NCI-H2196 treated with DMSO at 0.1 percent for 48 hours (cell line): ENCODE measurements around the gene NTRK2.

Source experiments
- DNase-seq: peaks from one replicate; lab custom pipeline; 2025; ENCODE audit not compliant: unreplicated experiment; lab: John Stamatoyannopoulos, UW

Gene NTRK2

GRCh38 chr9:84846906-84847305, 177.4 kb downstream of the NTRK2 start:
- no peak for DNase-seq

- no peak for DNase-seq
These were observed 179.5 kb downstream of the NTRK2 start for GRCh38 chr9:84849049-84849448.

GRCh38 chr9:84850830-84851392, 181.4 kb downstream of the NTRK2 start:
- DNase-seq: no peak

- no peak for DNase-seq
These were observed 182.5 kb downstream of the NTRK2 start for GRCh38 chr9:84851935-84852585.

GRCh38 chr9:84852617-84853301, 183.2 kb downstream of the NTRK2 start:
- DNase-seq: no peak

- DNase-seq: no peak
These were observed 186.7 kb downstream of the NTRK2 start for GRCh38 chr9:84856181-84856632.

- DNase-seq: no peak
These were observed 187.7 kb downstream of the NTRK2 start for GRCh38 chr9:84857211-84857610.

- no peak for DNase-seq
These were observed 188.8 kb downstream of the NTRK2 start for GRCh38 chr9:84858364-84858763.

- DNase-seq: no peak
These were observed 191.0 kb downstream of the NTRK2 start for GRCh38 chr9:84860249-84861115.

- DNase-seq: no peak
These were observed 191.9 kb downstream of the NTRK2 start for GRCh38 chr9:84861455-84861854.

GRCh38 chr9:84862308-84862707, 192.8 kb downstream of the NTRK2 start:
- no peak for DNase-seq

GRCh38 chr9:84862810-84863287, 193.3 kb downstream of the NTRK2 start:
- no peak for DNase-seq

GRCh38 chr9:84863372-84863771, 193.8 kb downstream of the NTRK2 start:
- no peak for DNase-seq

- DNase-seq: no peak
These were observed 197.1 kb downstream of the NTRK2 start for GRCh38 chr9:84866396-84867175.

GRCh38 chr9:84867186-84867585, 197.7 kb downstream of the NTRK2 start:
- no peak for DNase-seq

- DNase-seq: no peak
These were observed 199.6 kb downstream of the NTRK2 start for GRCh38 chr9:84869091-84869490.

GRCh38 chr9:84871983-84872382, 202.5 kb downstream of the NTRK2 start:
- DNase-seq: no peak

- DNase-seq: no peak
These were observed 204.5 kb downstream of the NTRK2 start for GRCh38 chr9:84874022-84874421.

GRCh38 chr9:84874596-84874995, 205.1 kb downstream of the NTRK2 start:
- DNase-seq: no peak

GRCh38 chr9:84875193-84875592, 205.7 kb downstream of the NTRK2 start:
- DNase-seq: no peak

GRCh38 chr9:84879631-84880030, 210.1 kb downstream of the NTRK2 start:
- no peak for DNase-seq
